SK-N-MC (cell line): ENCODE results near the gene NIPA2.

Experiments
- EZH2 ChIP-seq: fragments of 200-600 bp; sonication (generic); IDR thresholded peaks from one replicate; pipeline ENCODE4 v1.6.1; 2017; ENCODE audit warnings: antibody characterized with exemption
- FOXP2 ChIP-seq: optimal IDR thresholded peaks from 2 replicates; pipeline ENCODE3; 2011; ENCODE audit warnings: mild to moderate bottlenecking, moderate library complexity; ENCODE audit not compliant: insufficient read depth; ENCODE audit errors: extremely low read length, control extremely low read depth
- POLR2AphosphoS5 ChIP-seq: IDR thresholded peaks from 2 replicates; pipeline ENCODE4 v1.6.1; 2012; ENCODE audit warnings: mild to moderate bottlenecking, low read depth, low read length, borderline replicate concordance

GRCh38 chr15:22799902-22800301, 38.6 kb upstream of the NIPA2 start:
- no peak for TF ChIP-seq EZH2
- no peak for TF ChIP-seq POLR2AphosphoS5
- no peak for TF ChIP-seq FOXP2
